Adrenal gland (tissue), 12 donors: ENCODE data around the gene MACF1. TPM values are rescaled to one million over a fixed set of nuclear protein-coding genes. Genes with fewer than 3 reads are reported as not detected.
A peak's percentile ranks its signal among the peaks of the same experiment; 100 is the strongest.

Experiments
- DNase-seq, 7 donors: peaks; one replicate each; pipeline ENCODE4 v3.0.0-alpha.2; 2019 to 2020
- H3K27ac ChIP-seq, 5 donors: fragments of 200-600 bp; sonication (generic) in 4 of 5; 1 replicate in 3 of 5; 2 replicates in 2 of 5; pipeline versions ENCODE4 v1.5.1 to v1.8.0; 2016 to 2020; ENCODE audit warnings: mild to moderate bottlenecking in 1 of 5
- H3K27me3 ChIP-seq: fragments of 200-600 bp; 2 replicates; pipeline ENCODE4 v1.8.0; 2021
- H3K36me3 ChIP-seq, 2 donors: fragments of 200-600 bp; replicated peaks in 1 of 2; 1 replicate in 1 of 2; 2 replicates in 1 of 2; pipeline versions ENCODE4 v1.5.1 to v1.8.0; 2018 to 2022
- H3K4me1 ChIP-seq, 2 donors: fragments of 200-600 bp; replicated peaks in 1 of 2; 1 replicate in 1 of 2; 2 replicates in 1 of 2; pipeline versions ENCODE4 v1.5.1 to v1.8.0; 2018 to 2021
- H3K4me3 ChIP-seq, 4 donors: fragments of 200-600 bp; sonication (generic) in 3 of 4; one replicate each; pipeline ENCODE4 v1.5.1; 2016 to 2018
- H3K9me3 ChIP-seq, 3 donors: fragments of 200-600 bp; sonication (generic) in 1 of 3; replicated peaks in 1 of 3; 1 replicate in 2 of 3; 2 replicates in 1 of 3; pipeline versions ENCODE4 v1.5.1 to v1.8.0; 2016 to 2021
- POLR2A ChIP-seq, 2 donors: fragments of 450-650 bp; IDR thresholded peaks; one replicate each; pipeline ENCODE4 v1.6.1; 2017; ENCODE audit warnings: antibody characterized with exemption in 2 of 2, mild to moderate bottlenecking in 2 of 2, moderate library complexity in 1 of 2
- WGBS, 4 donors: extraction: QIAGEN DNeasy Blood & Tissue Kit in 2 of 4; methylation state at CpG; one replicate each; pipeline versions ENCODE4 v1.1.5 to v1.1.7; 2013 to 2017; 5-methylcytosine and 5-hydroxymethylcytosine counted together
- intact Hi-C, 2 donors: fragments of 100-400 bp; cut with DNase I; formaldehyde crosslinking; loops; one replicate each; pipeline versions ENCODE4 v1.14.1 to v1.15.0; 2022 to 2023
- polyA plus RNA-seq, 3 donors: library from polyadenylated mRNA; stranded (reverse); fragments of 200-250 nt in 2 of 3; fragments of 350-450 nt in 1 of 3; fragmentation: Illumina TruSeq in 1 of 3; extraction: RNeasy Lipid Tissue Mini Kit (QIAGEN cat#74804) in 1 of 3; gene quantifications; one replicate each; pipeline ENCODE4 v1.2.3, GENCODE V29; 2013 to 2014
- total RNA-seq, 9 donors: library from RNA; depleted of rRNA in 4 of 9; stranded (reverse); fragments of >200 nt in 4 of 9; fragments of 120-200 nt in 1 of 9; fragmentation: NEBNext Ultra II Directional in 1 of 9; extraction: Animal tissue kit (Norgen Biotek cat#: 25700) in 1 of 9; gene quantifications; one replicate each; pipeline versions ENCODE4 v1.1.0 to v1.2.4, GENCODE V29; 2013 to 2023
- TF ChIP-seq, protein P1 (sequence below), 6 experiments: fragments of 450-650 bp in 4 of 6; fragments of 200-600 bp in 2 of 6; sonication (generic) in 1 of 6; IDR thresholded peaks; 1 replicate in 5 of 6; 2 replicates in 1 of 6; pipeline versions ENCODE4 v1.5.1 to v1.8.0; 2016 to 2021; ENCODE audit warnings: antibody characterized with exemption in 6 of 6, mild to moderate bottlenecking in 2 of 6, moderate library complexity in 1 of 6
- donor health status: healthy with polysubstance abuse.
- donor health status: Bipolar disorder and iron deficiency.
- donor health status: DM: yes; HTN: yes; CAD: no.
- donor health status: DM: no; HTN: no; CAD: no.
- donor health status: DM: no; HTN: no; CAD: no.
- donor health status: DM: yes; HTN: yes; CAD: no.

The MACF1 gene
- total and polyA plus RNA-seq, 12 donors, result 85.1 to 334 (median 219) TPM

- DNase-seq, result peak in 2 of 7 donors; percentile 24 to 27
- Histone ChIP-seq H3K4me3 (no peak overlapping the region), H3K4me1 (peaks cover 10 to 20% of the 10 kb centered on the region in 2 donors), H3K9me3 (no peaks in the 10 kb centered on the region), H3K27me3 (no peaks in the 10 kb centered on the region), H3K27ac (peak overlapping the region in 3 of 5 donors; percentile 18 to 64 (median 30)), H3K36me3 (peaks cover 0 to 62% of the 10 kb centered on the region in 2 donors)
- TF ChIP-seq, protein P1, sequence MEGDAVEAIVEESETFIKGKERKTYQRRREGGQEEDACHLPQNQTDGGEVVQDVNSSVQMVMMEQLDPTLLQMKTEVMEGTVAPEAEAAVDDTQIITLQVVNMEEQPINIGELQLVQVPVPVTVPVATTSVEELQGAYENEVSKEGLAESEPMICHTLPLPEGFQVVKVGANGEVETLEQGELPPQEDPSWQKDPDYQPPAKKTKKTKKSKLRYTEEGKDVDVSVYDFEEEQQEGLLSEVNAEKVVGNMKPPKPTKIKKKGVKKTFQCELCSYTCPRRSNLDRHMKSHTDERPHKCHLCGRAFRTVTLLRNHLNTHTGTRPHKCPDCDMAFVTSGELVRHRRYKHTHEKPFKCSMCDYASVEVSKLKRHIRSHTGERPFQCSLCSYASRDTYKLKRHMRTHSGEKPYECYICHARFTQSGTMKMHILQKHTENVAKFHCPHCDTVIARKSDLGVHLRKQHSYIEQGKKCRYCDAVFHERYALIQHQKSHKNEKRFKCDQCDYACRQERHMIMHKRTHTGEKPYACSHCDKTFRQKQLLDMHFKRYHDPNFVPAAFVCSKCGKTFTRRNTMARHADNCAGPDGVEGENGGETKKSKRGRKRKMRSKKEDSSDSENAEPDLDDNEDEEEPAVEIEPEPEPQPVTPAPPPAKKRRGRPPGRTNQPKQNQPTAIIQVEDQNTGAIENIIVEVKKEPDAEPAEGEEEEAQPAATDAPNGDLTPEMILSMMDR (IDR thresholded peaks at IDR 0.05), result no peak
- no peak for TF ChIP-seq POLR2A (IDR thresholded peaks at IDR 0.05)
- intact Hi-C loops, result no loop called here
- 36 to 67% (median 46%) methylated on average over 1 of the region's 1 CpG for WGBS, 4 donors
Observed at GRCh38 chr1:39370602-39371001, 166.1 kb downstream of the MACF1 start.

GRCh38 chr1:39372105-39372504 is 167.6 kb downstream of the MACF1 start:
- TF ChIP-seq, protein P1 (IDR thresholded peaks at IDR 0.05), result no peak
- TF ChIP-seq POLR2A (IDR thresholded peaks at IDR 0.05), result no peak
- H3K4me1 ChIP-seq, result peaks cover 10 to 20% of the 10 kb centered on the region in 2 donors
- H3K9me3 ChIP-seq, result no peaks in the 10 kb centered on the region
- no peaks in the 10 kb centered on the region for H3K27me3 ChIP-seq
- H3K36me3 ChIP-seq, result peaks cover 0 to 69% of the 10 kb centered on the region in 2 donors
- DNase-seq, result no peak
- no peak overlapping the region for H3K27ac ChIP-seq
- intact Hi-C loops, result no loop called here
- no peak overlapping the region for H3K4me3 ChIP-seq

DNA sequence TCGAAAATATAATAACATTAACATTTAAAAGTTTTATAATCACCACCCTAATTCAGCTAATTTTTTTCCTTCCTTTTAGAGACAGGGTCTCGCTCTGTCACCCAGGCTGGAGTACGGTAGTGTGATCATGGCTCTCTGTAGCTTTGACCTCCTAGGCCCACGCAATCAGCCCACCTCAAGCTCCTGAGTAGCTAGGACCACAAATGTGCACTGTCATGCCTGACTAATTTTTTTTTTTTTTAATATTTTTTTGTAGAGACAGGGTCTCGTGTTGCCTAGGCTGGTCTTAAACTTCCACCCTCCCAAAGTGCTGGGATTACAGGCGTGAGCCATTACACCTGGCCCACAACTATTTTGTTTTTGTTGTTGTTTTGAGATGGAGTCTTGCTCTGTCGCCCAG is 172.2 kb downstream of the MACF1 start:
- no peaks in the 10 kb centered on the region for H3K9me3 ChIP-seq
- no peak overlapping the region for H3K27ac ChIP-seq
- no peak for DNase-seq
- TF ChIP-seq POLR2A (IDR thresholded peaks at IDR 0.05), result no peak
- TF ChIP-seq, protein P1 (IDR thresholded peaks at IDR 0.05), result no peak
- peaks cover 0 to 65% of the 10 kb centered on the region in 2 donors for H3K36me3 ChIP-seq
- no peak overlapping the region for H3K4me3 ChIP-seq
- H3K27me3 ChIP-seq, result no peaks in the 10 kb centered on the region
- WGBS, 4 donors, result 82 to 97% (median 96%) methylated on average over 7 of the region's 7 CpGs
- intact Hi-C loops, result no loop called here
- peaks cover under 1 to 3% of the 10 kb centered on the region in 2 donors for H3K4me1 ChIP-seq

DNA sequence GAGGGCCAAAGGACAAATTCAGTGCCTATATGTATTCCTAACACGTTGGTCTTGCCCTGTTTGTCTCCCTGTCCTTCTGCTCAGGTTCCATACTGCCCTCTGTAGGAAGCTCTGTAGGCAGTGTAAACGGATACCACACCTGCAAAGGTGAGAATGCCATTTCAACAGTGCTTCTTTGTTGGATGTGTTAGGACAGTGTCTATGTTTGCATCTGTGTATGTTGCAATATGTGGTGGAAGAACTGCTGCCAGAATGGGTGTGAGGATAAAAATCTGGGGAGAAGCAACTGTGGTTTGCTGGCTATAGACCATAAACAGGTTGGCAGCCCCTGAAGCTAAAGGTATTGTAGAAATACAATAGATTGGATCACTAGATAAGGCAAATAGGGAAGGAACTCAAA is 173.9 kb downstream of the MACF1 start:
- Histone ChIP-seq H3K36me3 (peaks cover 0 to 71% of the 10 kb centered on the region in 2 donors), H3K4me3 (no peak overlapping the region), H3K9me3 (no peaks in the 10 kb centered on the region), H3K27me3 (no peaks in the 10 kb centered on the region), H3K4me1 (no peaks in the 10 kb centered on the region), H3K27ac (no peak overlapping the region)
- TF ChIP-seq, protein P1 (IDR thresholded peaks at IDR 0.05), result peak in 2 of 6 experiments; percentile 19 to 22
- TF ChIP-seq POLR2A (IDR thresholded peaks at IDR 0.05), result no peak
- intact Hi-C loops, result no loop called here
- WGBS, 4 donors, result 27 to 35% (median 33%) methylated on average over 2 of the region's 2 CpGs
- no peak for DNase-seq
